Suprapubic skin (tissue), 3 donors: ENCODE data around the gene ZMYND19.
"Not testable (repeated sequence)": the region's sequence is repeated elsewhere in the genome, so short reads cannot be mapped to it uniquely, and the experiment has no call there.

Experiments
- CTCF ChIP-seq, 2 donors: fragments of 200-600 bp in 1 of 2; fragments of 450-650 bp in 1 of 2; sonication (generic) in 1 of 2; IDR thresholded peaks; one replicate each; pipeline ENCODE4 v1.5.1; 2016 to 2019; ENCODE audit warnings: antibody characterized with exemption in 2 of 2, mild to moderate bottlenecking in 1 of 2, moderate library complexity in 1 of 2
- POLR2AphosphoS5 ChIP-seq, 3 donors: sonication (generic); formaldehyde crosslinking; IDR thresholded peaks; one replicate each; pipeline ENCODE4 v1.6.1; 2017; ENCODE audit warnings: antibody characterized with exemption in 3 of 3

GRCh38 chr9:137622211-137622610 is 31.9 kb upstream of the ZMYND19 start:
- TF ChIP-seq CTCF, POLR2AphosphoS5 (IDR thresholded peaks at IDR 0.05): not testable (repeated sequence)
